Activated naive CD8-positive, alpha-beta T cell treated with anti-CD3 and anti-CD28 coated beads, Interleukin-2, amount 10 ng/mL, durations not matched to agents 7 days and 5 days (primary cell): Measurements from ENCODE around the gene USF1. TPM values are rescaled to one million over a fixed set of nuclear protein-coding genes. Genes with fewer than 3 reads are reported as not detected.

Experiments
- ATAC-seq: fragments of 150-1000 bp; cut with Tn5 transposase; one replicate; pipeline ENCODE4 v1.10.0; 2021; ENCODE audit warnings: low read depth, moderate library complexity
- POLR2A ChIA-PET: fragments of 350-600 bp; sonication (Branson Sonifier 250); formaldehyde crosslinking; loops from one replicate; lab custom pipeline; 2021; ENCODE audit warnings: antibody characterized with exemption; lab: Charles Lee
- DNase-seq: peaks from one replicate; pipeline ENCODE4 v3.0.0; 2021
- H3K27ac Mint-ChIP-seq: one replicate; pipeline ENCODE4 v1.8.0; 2022; ENCODE audit warnings: mild to moderate bottlenecking, mixed read lengths
- H3K27me3 Mint-ChIP-seq: one replicate; pipeline ENCODE4 v1.8.0; 2022; ENCODE audit warnings: mild to moderate bottlenecking, moderate library complexity, mixed read lengths
- H3K36me3 Mint-ChIP-seq: one replicate; pipeline ENCODE4 v1.8.0; 2021; ENCODE audit warnings: mild to moderate bottlenecking, mixed read lengths
- H3K4me1 Mint-ChIP-seq: one replicate; pipeline ENCODE4 v1.8.0; 2021; ENCODE audit warnings: mixed read lengths
- H3K4me3 Mint-ChIP-seq: one replicate; pipeline ENCODE4 v1.8.0; 2022; ENCODE audit warnings: mild to moderate bottlenecking, moderate library complexity, mixed read lengths
- H3K9me3 Mint-ChIP-seq: one replicate; pipeline ENCODE4 v1.8.0; 2021; ENCODE audit warnings: mixed read lengths
- total RNA-seq, 2 experiments: library from RNA; stranded (reverse); gene quantifications; one replicate each; pipeline ENCODE4 v1.2.3, GENCODE V29; 2021

Gene USF1
- total RNA-seq, 2 experiments from 2014 or later = 93.0 to 96.3 TPM

- H3K9me3 Mint-ChIP-seq = no peaks in the 10 kb centered on the region
- no peak overlapping the region for H3K4me3 Mint-ChIP-seq
- H3K4me1 Mint-ChIP-seq = peaks cover 9% of the 10 kb centered on the region
- POLR2A ChIA-PET = interaction anchor here (0.8 to 0.9 kb wide), 2 partner anchors 15 to 16 kb away, joined by 3 read pairs; partner anchors contain the start of gene ARHGAP30
- H3K27ac Mint-ChIP-seq = no peak overlapping the region
- H3K27me3 Mint-ChIP-seq = no peaks in the 10 kb centered on the region
- ATAC-seq (no peak), DNase-seq (no peak)
- no peaks in the 10 kb centered on the region for H3K36me3 Mint-ChIP-seq
Measured at GRCh38 chr1:161084597-161084988, 38.8 kb upstream of the USF1 start.

DNA sequence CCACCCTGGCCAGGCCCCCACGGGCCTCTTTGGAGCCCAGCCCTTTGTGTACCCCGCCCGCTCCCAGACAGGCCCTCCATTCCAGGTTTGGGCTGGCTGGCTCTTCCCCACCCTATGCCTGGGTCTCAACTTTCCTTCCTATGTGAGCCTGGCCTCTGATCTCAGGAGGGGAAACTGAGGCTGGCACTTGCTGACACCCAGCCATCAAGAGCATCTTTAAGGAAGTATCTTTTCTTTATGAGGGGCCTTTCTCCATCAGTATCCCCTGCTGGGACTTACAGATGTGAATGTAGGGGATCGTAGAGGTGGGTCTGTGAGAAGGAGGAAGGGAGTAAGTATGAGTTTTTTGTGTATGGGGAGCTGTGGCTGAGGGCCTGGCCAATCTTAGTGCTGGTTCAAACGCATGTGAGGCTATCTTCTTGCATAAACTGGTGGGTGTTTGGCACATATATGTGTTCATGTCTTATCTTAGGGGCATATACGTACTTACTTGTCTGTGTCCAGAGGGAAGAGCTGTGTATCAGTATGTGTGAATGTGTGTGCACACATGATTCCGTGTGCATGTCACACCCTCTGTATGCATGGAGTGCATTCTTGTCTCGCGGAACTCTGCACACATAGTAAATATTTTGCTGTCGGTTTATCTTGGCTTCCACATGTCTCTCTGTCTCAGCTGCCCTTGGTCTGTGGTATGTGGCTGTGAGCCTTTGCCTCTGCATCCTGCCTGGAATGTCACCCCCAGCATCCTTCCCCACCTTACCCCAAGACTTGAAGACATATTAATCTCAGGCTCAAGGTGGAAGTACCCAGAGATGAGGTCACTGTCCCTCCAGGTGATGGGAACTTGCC is 38.2 kb upstream of the USF1 start:
- DNase-seq = no peak
- Mint-ChIP-seq H3K9me3 (no peaks in the 10 kb centered on the region), H3K36me3 (no peaks in the 10 kb centered on the region), H3K27ac (no peak overlapping the region), H3K4me1 (peaks cover 9% of the 10 kb centered on the region), H3K4me3 (no peak overlapping the region), H3K27me3 (no peaks in the 10 kb centered on the region)
- POLR2A ChIA-PET = interaction anchor here (0.9 kb wide), 1 partner anchor 14 kb away, joined by 3 read pairs; the partner anchor contains the start of gene ARHGAP30
- ATAC-seq = no peak

DNA sequence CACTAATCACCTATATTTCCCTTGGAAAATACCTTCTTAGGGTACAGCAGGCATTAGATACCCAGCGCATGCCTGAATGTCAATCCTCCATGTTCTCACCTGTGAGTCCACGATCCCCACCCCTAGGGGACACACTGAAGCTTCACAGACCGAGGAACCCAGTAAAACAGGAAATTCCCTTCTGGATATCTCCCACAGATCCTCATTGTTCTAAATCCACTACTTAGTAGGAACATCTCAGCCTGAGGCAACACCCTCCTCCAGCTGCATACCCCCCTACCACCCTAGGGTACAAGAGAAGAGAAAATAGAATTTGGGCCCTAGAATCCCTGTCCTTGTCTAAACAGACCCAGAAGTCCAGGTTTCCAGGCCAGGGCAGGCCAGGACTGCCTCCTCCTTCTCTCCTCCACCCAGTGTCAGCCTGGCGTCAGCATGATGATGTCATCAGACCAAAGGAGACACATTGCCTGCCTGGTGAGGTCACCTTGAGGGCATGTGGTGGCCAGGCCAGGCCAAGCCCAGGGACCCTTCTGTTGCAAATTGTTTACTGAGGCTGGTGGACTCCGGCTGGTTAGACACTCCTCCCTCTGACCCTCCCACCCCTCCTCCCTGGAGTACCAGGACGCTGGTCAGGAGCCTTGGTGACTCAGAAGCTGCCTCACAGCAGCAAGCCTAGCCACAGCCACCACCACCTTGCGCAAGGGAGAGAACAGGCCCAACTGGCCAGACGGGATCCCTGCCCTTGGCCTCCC is 37.4 kb upstream of the USF1 start:
- H3K4me3 Mint-ChIP-seq = no peak overlapping the region
- ATAC-seq = no peak
- H3K36me3 Mint-ChIP-seq = no peaks in the 10 kb centered on the region
- H3K27me3 Mint-ChIP-seq = no peaks in the 10 kb centered on the region
- no peaks in the 10 kb centered on the region for H3K9me3 Mint-ChIP-seq
- POLR2A ChIA-PET = interaction anchor here (2.3 kb wide), 1 partner anchor 13 kb away, joined by 6 read pairs; the partner anchor contains the start of gene ARHGAP30
- H3K27ac Mint-ChIP-seq = no peak overlapping the region
- peaks cover 7% of the 10 kb centered on the region for H3K4me1 Mint-ChIP-seq
- no peak for DNase-seq

DNA sequence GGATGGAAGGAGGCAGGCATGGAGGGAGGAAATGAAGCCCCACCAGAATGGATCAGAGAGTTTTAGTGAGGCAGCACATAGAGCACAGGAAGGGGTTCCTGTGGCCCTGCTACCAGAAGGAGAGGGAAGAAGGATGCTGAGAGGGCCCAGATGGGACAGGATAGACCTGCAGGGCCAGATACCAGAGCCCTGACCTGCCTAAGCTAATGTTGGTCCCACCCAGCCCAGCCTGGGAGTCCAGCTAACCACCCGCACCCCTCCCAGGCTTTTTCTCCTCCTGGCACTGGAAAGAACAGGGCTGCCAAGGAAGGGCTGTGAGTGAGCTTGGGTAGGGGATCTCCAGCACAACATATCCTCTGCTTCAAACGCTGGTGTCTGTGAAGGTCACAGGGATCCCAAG is 36.7 kb upstream of the USF1 start:
- Mint-ChIP-seq H3K27me3 (no peaks in the 10 kb centered on the region), H3K36me3 (no peaks in the 10 kb centered on the region), H3K4me3 (no peak overlapping the region), H3K9me3 (no peaks in the 10 kb centered on the region), H3K4me1 (peaks cover 7% of the 10 kb centered on the region), H3K27ac (no peak overlapping the region)
- DNase-seq (no peak), ATAC-seq (no peak)
- POLR2A ChIA-PET = interaction anchor here (0.6 to 2.3 kb wide), 2 partner anchors 12 to 66 kb away, joined by 4 to 6 read pairs; partner anchors contain the start of gene ARHGAP30

- DNase-seq (no peak), ATAC-seq (no peak)
- no peaks in the 10 kb centered on the region for H3K9me3 Mint-ChIP-seq
- no peaks in the 10 kb centered on the region for H3K36me3 Mint-ChIP-seq
- no peak overlapping the region for H3K4me3 Mint-ChIP-seq
- H3K27ac Mint-ChIP-seq = no peak overlapping the region
- peaks cover 7% of the 10 kb centered on the region for H3K4me1 Mint-ChIP-seq
- POLR2A ChIA-PET = interaction anchor here (2.3 kb wide), 1 partner anchor 11 kb away, joined by 6 read pairs; the partner anchor contains the start of gene ARHGAP30
- no peaks in the 10 kb centered on the region for H3K27me3 Mint-ChIP-seq
Measured at GRCh38 chr1:161081519-161081918, 35.7 kb upstream of the USF1 start.

- Mint-ChIP-seq H3K4me3 (no peak overlapping the region), H3K27ac (no peak overlapping the region), H3K4me1 (peaks cover 7% of the 10 kb centered on the region), H3K9me3 (no peaks in the 10 kb centered on the region), H3K36me3 (no peaks in the 10 kb centered on the region), H3K27me3 (no peaks in the 10 kb centered on the region)
- ATAC-seq (no peak), DNase-seq (no peak)
- POLR2A ChIA-PET = interaction anchor here (2.3 kb wide), 1 partner anchor 11 kb away, joined by 6 read pairs; the partner anchor contains the start of gene ARHGAP30
Measured at GRCh38 chr1:161080441-161081405, 34.9 kb upstream of the USF1 start.

DNA sequence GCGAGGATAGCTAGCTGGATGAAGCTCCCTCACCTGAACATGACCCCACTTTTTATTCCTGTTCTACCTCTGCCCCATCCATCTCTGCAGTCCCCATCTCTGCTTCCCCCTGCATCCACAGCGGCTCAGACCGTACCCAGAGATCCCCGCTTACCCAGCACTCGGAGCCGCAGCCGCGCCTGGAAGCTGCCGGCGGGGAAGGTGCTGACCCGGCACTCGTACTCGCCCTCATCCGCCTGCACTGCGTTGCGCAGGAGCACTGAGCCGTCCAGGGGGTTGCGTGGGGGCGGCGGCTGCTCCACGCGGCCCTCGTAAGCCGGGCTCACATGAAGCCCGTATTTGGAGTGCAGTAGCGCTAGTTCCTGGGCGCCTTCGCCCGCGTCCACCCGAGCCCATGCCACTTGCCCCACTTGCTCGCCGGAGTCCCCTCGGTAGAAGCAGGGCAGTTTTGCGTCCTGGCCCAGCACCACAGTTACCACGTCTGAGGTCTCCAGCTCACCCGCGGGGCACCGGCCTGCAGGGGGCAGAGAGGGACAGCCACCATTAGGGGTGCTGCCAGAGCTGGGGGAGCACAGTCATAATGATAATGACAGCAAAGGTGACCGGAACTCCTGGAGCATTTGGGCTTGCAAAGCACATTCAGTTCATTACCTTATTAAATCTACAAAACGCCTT is 33.8 kb upstream of the USF1 start:
- H3K4me1 Mint-ChIP-seq = peaks cover 7% of the 10 kb centered on the region
- no peaks in the 10 kb centered on the region for H3K36me3 Mint-ChIP-seq
- POLR2A ChIA-PET = interaction anchor here (1.2 kb wide), 1 partner anchor 10 kb away, joined by 8 read pairs; the partner anchor contains the start of gene ARHGAP30
- no peak overlapping the region for H3K4me3 Mint-ChIP-seq
- H3K27me3 Mint-ChIP-seq = no peaks in the 10 kb centered on the region
- no peaks in the 10 kb centered on the region for H3K9me3 Mint-ChIP-seq
- DNase-seq (no peak), ATAC-seq (no peak)
- no peak overlapping the region for H3K27ac Mint-ChIP-seq

- ATAC-seq = no peak
- H3K9me3 Mint-ChIP-seq = no peaks in the 10 kb centered on the region
- no peaks in the 10 kb centered on the region for H3K36me3 Mint-ChIP-seq
- no peak overlapping the region for H3K4me3 Mint-ChIP-seq
- no peak for DNase-seq
- POLR2A ChIA-PET = no interaction called here
- peaks cover 20% of the 10 kb centered on the region for H3K4me1 Mint-ChIP-seq
- H3K27me3 Mint-ChIP-seq = no peaks in the 10 kb centered on the region
- no peak overlapping the region for H3K27ac Mint-ChIP-seq
Measured at GRCh38 chr1:161077426-161077825, 31.6 kb upstream of the USF1 start.

GRCh38 chr1:161076410-161076809 is 30.6 kb upstream of the USF1 start:
- DNase-seq (no peak), ATAC-seq (no peak)
- H3K27ac Mint-ChIP-seq = no peak overlapping the region
- H3K4me1 Mint-ChIP-seq = peaks cover 27% of the 10 kb centered on the region
- H3K36me3 Mint-ChIP-seq = no peaks in the 10 kb centered on the region
- H3K27me3 Mint-ChIP-seq = no peaks in the 10 kb centered on the region
- H3K9me3 Mint-ChIP-seq = no peaks in the 10 kb centered on the region
- POLR2A ChIA-PET = no interaction called here
- no peak overlapping the region for H3K4me3 Mint-ChIP-seq

GRCh38 chr1:161074676-161075368 is 29.0 kb upstream of the USF1 start:
- H3K4me3 Mint-ChIP-seq = no peak overlapping the region
- POLR2A ChIA-PET = interaction anchor here (0.6 kb wide), 1 partner anchor 19 kb away, joined by 3 read pairs; no protein-coding TSS in a partner anchor
- no peak for DNase-seq
- no peaks in the 10 kb centered on the region for H3K9me3 Mint-ChIP-seq
- no peaks in the 10 kb centered on the region for H3K27me3 Mint-ChIP-seq
- H3K27ac Mint-ChIP-seq = peak overlapping the region; percentile 46
- no peaks in the 10 kb centered on the region for H3K36me3 Mint-ChIP-seq
- peaks cover 33% of the 10 kb centered on the region for H3K4me1 Mint-ChIP-seq
- ATAC-seq = no peak

DNA sequence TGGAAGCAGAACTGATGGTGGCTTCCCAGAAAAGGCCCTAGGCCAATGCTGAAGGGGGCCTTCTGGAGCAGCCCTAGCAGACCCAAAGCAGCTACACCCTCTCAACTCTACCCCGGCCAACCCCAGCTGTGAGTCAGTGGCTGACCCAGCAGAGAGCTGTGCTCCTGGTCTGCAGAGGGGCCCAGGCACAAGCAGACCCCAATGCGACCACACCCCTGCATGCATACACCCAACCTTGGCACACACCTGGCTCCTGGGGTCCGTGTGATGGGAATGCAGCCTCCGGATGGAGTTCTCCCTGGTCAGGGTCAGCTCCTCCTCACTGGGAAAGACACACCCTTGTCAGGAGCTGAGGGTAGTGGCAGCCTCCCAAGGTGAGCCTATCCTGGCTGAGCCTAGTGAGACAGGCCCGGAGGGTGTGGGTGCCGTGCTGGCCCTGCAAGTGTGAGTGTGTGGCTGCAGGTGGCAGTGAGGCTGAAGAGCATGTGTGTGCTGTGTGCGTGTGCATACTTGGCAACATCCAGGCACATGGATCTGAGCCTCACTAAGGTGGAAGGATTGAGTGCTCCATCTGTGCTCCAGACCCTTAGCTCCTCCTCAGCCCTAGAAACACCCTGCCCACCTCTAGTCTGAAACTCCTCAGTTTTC is 27.8 kb upstream of the USF1 start:
- H3K9me3 Mint-ChIP-seq = no peaks in the 10 kb centered on the region
- H3K27me3 Mint-ChIP-seq = no peaks in the 10 kb centered on the region
- peak overlapping the region; percentile 46 for H3K27ac Mint-ChIP-seq
- peaks cover 33% of the 10 kb centered on the region for H3K4me1 Mint-ChIP-seq
- ATAC-seq = no peak
- POLR2A ChIA-PET = interaction anchor here (0.6 to 0.8 kb wide), 2 partner anchors 14 to 82 kb away, joined by 3 to 4 read pairs; no protein-coding TSS in a partner anchor
- DNase-seq = no peak
- peaks cover 8% of the 10 kb centered on the region for H3K36me3 Mint-ChIP-seq
- H3K4me3 Mint-ChIP-seq = no peak overlapping the region
